ENCODE results near the gene STAG1.
"Not testable (repeated sequence)": the region's sequence is repeated elsewhere in the genome, so short reads cannot be mapped to it uniquely, and the experiment has no call there.

The STAG1 gene

DNA sequence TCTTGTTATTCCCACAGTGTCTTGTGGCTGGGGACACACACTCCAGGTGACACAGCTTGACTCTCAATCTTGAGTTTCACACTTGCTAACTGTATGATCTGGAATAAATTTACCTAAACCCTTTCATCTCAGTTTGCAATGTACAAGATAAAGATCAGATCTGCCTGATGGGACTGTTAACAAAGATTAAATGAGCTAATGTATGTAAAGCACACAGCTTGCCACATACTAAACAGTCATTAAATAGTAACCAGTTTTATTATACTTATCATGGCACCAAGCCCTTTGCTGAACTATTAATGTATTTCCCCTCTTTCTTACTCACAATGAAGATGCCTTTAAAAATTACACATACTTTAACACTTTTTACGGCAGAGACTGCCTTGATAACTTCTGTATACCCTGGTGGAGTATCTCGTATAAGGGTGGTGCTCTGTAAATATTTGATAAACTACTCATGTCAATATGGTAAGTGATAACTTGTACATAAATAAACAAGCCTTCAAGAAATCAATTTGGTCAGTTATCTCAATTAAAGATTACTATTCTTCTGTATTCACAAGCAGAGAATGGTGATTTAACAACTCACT lies 184.5 kb downstream of the STAG1 start:
- H3K36me3 Mint-ChIP-seq (ENCODE audit: insufficient read depth) = peaks cover 4% of the 10 kb centered on the region
- H3K4me1 Mint-ChIP-seq (ENCODE audit: low read depth in 2 of 2) = peaks cover 4 to 18% of the 10 kb centered on the region in 2 donors
- no peaks in the 10 kb centered on the region for H3K9me3 Mint-ChIP-seq
- DNase-seq (no peak), ATAC-seq (replicated peaks) (no peak)
- H3K27me3 Mint-ChIP-seq = no peaks in the 10 kb centered on the region
- no peak overlapping the region for H3K27ac Mint-ChIP-seq
- no peak overlapping the region for H3K4me3 Mint-ChIP-seq

DNA sequence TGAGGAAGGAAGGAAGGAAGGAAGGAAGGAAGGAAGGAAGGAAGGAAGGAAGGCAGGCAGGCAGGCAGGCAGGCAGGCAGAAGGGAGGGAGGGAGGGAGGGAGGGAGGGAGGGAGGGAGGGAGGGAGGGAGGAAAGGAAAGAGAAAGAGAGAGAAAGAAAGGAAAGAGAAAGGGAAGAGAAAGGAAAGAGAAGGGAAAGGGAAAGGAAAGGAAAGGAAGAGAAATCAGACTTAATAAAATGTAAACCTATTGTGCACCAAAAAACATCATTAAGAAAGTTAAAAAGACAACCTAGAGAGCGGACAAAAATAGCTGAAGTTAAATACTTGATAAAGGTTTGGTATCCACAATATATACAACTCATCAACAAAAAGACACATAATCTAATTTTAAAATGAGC lies 187.2 kb downstream of the STAG1 start:
- H3K27ac Mint-ChIP-seq = peak overlapping the region in 1 of 2 donors; percentile 30
- H3K4me3 Mint-ChIP-seq; ATAC-seq (replicated peaks); H3K27me3 Mint-ChIP-seq; H3K36me3 Mint-ChIP-seq (ENCODE audit: insufficient read depth); DNase-seq; H3K9me3 Mint-ChIP-seq: not testable (repeated sequence)
- peaks cover 4 to 20% of the 10 kb centered on the region in 2 donors for H3K4me1 Mint-ChIP-seq (ENCODE audit: low read depth in 2 of 2)

DNA sequence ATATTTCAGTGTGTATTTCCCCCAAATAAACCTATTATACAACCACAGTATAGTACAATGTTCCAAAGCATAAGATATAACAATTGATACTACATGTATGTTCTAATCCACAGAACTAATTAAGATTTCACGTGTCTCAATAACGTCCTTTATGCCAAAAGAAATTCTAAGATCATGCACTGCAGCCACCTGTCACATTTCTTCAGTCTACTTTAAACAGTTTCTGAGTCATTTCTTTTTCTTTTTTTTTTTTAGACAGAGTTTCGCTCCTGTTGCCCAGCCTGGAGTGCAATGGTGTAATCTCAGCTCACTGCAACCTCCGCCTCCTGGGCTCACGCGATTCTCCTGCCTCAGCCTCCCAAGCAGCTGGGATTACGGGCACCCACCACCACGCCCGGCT lies 190.2 kb downstream of the STAG1 start:
- H3K27me3 Mint-ChIP-seq = no peaks in the 10 kb centered on the region
- no peaks in the 10 kb centered on the region for H3K36me3 Mint-ChIP-seq (ENCODE audit: insufficient read depth)
- H3K9me3 Mint-ChIP-seq = no peaks in the 10 kb centered on the region
- no peak for ATAC-seq (replicated peaks)
- no peak overlapping the region for H3K4me3 Mint-ChIP-seq
- no peak overlapping the region for H3K27ac Mint-ChIP-seq
- DNase-seq = no peak
- H3K4me1 Mint-ChIP-seq (ENCODE audit: low read depth in 2 of 2) = peaks cover 4 to 29% of the 10 kb centered on the region in 2 donors

DNA sequence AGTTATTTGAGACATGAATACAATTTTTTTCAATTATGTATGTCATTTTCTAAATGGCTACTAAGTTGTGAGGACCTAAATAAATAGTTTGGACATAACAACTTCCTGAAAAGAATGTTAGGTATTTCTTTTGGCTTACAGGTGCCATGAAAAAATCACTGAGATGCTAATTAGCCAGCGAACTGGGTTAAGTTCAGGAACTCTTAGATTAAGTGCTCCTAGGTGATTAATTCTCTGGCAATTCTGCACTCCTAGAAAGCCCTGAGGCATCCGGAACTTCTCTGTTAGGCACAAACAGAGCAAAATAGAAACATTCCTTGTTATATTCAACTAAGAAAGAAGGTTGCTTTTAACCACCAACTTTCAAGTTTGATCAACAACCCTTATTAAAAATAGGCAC lies 192.3 kb downstream of the STAG1 start:
- no peak overlapping the region for H3K4me3 Mint-ChIP-seq
- H3K9me3 Mint-ChIP-seq = no peaks in the 10 kb centered on the region
- no peaks in the 10 kb centered on the region for H3K27me3 Mint-ChIP-seq
- H3K4me1 Mint-ChIP-seq (ENCODE audit: low read depth in 2 of 2) = peaks cover 0 to 18% of the 10 kb centered on the region in 2 donors
- no peaks in the 10 kb centered on the region for H3K36me3 Mint-ChIP-seq (ENCODE audit: insufficient read depth)
- DNase-seq (no peak), ATAC-seq (replicated peaks) (no peak)
- no peak overlapping the region for H3K27ac Mint-ChIP-seq

DNA sequence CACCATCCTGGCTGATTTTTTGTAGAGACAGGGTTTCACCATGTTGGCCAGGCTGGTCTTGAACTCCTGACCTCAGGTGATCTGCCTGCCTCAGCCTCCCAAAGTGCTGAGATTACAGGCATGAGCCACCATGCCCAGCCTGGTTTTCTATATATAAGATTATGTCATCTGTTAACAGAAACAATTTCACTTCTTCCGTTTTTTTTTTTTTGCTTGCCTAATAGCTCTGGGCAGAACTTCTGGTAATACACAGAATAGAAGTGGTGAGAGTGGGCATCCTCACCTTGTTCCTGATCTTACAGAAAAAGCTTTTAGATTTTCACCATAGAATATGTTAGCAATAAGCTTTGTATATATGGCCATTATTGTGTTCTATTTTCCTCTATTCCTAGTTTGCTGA lies 202.7 kb downstream of the STAG1 start:
- H3K4me1 Mint-ChIP-seq (ENCODE audit: low read depth in 2 of 2) = peaks cover 7 to 25% of the 10 kb centered on the region in 2 donors
- H3K9me3 Mint-ChIP-seq; H3K4me3 Mint-ChIP-seq; DNase-seq; H3K27me3 Mint-ChIP-seq; ATAC-seq (replicated peaks): not testable (repeated sequence)
- H3K36me3 Mint-ChIP-seq (ENCODE audit: insufficient read depth) = peaks cover 15% of the 10 kb centered on the region
- peak overlapping the region; percentile 44 to 79 for H3K27ac Mint-ChIP-seq

DNA sequence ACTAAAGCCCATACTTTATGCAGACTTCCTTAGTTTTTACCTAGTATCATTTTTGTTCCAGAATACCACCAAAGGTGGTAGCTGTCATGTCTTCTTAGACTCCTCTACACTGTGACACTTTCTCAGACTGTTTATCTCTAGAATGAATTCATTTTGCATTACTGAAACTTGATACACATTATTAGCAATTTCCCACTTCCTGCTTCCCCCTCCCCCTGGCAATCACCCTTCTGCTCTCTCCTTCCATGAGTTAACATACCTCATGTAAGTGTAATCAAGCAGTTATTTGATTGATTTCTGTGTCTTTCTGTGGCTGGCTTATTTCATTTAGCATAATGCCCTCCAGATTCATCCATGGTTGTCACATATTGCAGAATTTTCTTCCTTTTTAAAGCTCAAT lies 204.9 kb downstream of the STAG1 start:
- no peaks in the 10 kb centered on the region for H3K27me3 Mint-ChIP-seq
- H3K4me1 Mint-ChIP-seq (ENCODE audit: low read depth in 2 of 2) = peaks cover 9 to 22% of the 10 kb centered on the region in 2 donors
- peaks cover 15% of the 10 kb centered on the region for H3K36me3 Mint-ChIP-seq (ENCODE audit: insufficient read depth)
- H3K27ac Mint-ChIP-seq = peak overlapping the region; percentile 19 to 75
- ATAC-seq (replicated peaks) (no peak), DNase-seq (no peak)
- no peaks in the 10 kb centered on the region for H3K9me3 Mint-ChIP-seq
- H3K4me3 Mint-ChIP-seq = no peak overlapping the region

DNA sequence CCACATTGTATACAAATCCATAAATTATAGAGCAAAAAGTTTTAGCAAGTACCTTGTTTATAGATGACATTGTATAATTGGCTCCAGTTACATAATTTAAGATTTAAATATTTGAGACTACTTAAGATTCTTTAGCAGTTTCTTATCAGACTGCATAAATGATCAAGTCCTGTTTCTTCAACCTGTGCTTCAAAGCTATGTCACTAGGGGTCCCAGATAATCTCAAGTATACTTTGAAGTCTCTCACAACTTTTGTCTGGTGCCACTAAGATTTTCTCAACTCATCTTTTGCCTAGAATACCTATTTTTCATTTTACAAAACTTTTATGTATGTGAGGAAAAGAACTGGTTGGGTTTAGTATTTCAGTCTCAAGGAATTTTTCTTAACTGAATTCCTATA lies 205.5 kb downstream of the STAG1 start:
- Mint-ChIP-seq H3K27ac (peak overlapping the region in 1 of 2 donors; percentile 75), H3K4me3 (no peak overlapping the region), H3K36me3 (ENCODE audit: insufficient read depth) (peaks cover 14% of the 10 kb centered on the region), H3K9me3 (no peaks in the 10 kb centered on the region), H3K4me1 (ENCODE audit: low read depth in 2 of 2) (peaks cover 9 to 22% of the 10 kb centered on the region in 2 donors), H3K27me3 (no peaks in the 10 kb centered on the region)
- ATAC-seq (replicated peaks) (peak; percentile 68), DNase-seq (no peak)

DNA sequence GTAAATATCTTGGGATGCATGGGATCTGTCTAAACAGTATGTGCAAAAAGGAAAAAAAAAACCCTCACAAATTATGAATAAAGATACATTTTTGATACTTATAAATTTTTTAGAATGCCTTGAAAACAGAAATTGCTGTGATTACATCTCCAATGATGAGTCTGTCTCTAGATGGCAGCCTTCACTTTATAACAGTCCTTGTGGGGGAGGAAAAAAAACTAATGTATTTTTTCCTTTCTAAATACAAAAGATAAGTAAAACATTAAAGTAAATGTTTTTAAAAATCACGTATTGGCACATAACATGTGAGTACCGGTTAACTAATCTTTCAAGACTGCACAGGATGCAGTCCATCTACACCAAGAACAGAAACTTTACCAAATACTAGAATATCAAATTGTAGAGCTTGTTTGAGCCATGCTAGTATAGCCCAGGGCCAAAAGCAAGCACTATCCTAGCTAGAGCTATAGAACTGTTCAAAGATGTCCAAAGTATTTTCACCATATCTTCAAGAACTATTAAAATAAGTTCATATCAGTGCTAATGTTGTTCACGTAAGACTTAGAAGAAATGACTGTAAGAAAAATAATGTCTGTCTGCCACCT lies 206.4 kb downstream of the STAG1 start:
- Mint-ChIP-seq H3K4me1 (ENCODE audit: low read depth in 2 of 2) (peaks cover 8 to 18% of the 10 kb centered on the region in 2 donors), H3K27me3 (no peaks in the 10 kb centered on the region), H3K27ac (peak overlapping the region; percentile 49 to 75), H3K4me3 (no peak overlapping the region), H3K9me3 (no peaks in the 10 kb centered on the region), H3K36me3 (ENCODE audit: insufficient read depth) (peaks cover 7% of the 10 kb centered on the region)
- DNase-seq (no peak), ATAC-seq (replicated peaks) (no peak)

DNA sequence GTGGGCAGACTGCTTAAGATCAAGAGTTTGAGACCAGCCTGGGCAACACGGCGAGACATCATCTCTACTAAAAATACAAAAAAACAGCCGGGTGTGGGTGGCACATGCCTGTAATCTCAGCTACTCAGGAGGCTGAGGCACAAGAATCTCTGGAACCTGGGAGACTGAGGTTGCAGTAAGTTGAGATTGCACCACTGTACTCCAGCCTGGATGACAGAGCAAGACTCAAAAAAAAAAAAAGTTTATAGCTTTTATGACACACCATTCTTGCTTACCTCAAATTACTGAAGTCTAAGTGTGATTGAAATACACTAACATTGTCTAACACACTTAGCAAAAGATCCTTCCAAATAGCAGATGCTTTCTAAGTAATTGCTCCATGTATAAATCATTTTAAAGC lies 207.6 kb downstream of the STAG1 start:
- no peaks in the 10 kb centered on the region for H3K36me3 Mint-ChIP-seq (ENCODE audit: insufficient read depth)
- H3K4me3 Mint-ChIP-seq = no peak overlapping the region
- H3K4me1 Mint-ChIP-seq (ENCODE audit: low read depth in 2 of 2) = peaks cover 8 to 16% of the 10 kb centered on the region in 2 donors
- H3K9me3 Mint-ChIP-seq = no peaks in the 10 kb centered on the region
- no peaks in the 10 kb centered on the region for H3K27me3 Mint-ChIP-seq
- DNase-seq = no peak
- ATAC-seq (replicated peaks) = no peak
- peak overlapping the region; percentile 49 to 52 for H3K27ac Mint-ChIP-seq

DNA sequence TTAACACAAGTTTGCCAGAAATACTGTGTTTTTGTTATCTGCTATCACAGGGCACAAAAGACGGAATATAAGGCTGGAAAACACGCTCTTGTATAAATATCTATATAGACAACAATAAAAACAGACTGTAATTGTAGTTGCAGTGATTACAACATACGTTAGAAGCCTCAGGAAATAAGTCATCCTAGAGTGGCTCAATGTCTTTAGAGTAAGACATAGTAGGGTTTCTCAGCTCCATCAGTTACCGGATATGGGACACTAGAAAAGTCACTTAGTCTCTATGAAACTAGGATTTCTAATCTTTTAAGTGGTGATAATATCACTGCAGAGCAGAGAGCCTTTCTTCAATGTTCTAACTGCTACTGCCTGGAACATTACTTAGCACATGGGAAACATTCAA lies 208.8 kb downstream of the STAG1 start:
- H3K27ac Mint-ChIP-seq = peak overlapping the region in 1 of 2 donors; percentile 52
- no peak overlapping the region for H3K4me3 Mint-ChIP-seq
- no peaks in the 10 kb centered on the region for H3K36me3 Mint-ChIP-seq (ENCODE audit: insufficient read depth)
- H3K9me3 Mint-ChIP-seq = no peaks in the 10 kb centered on the region
- DNase-seq (no peak), ATAC-seq (replicated peaks) (no peak)
- H3K27me3 Mint-ChIP-seq = no peaks in the 10 kb centered on the region
- peaks cover 8 to 16% of the 10 kb centered on the region in 2 donors for H3K4me1 Mint-ChIP-seq (ENCODE audit: low read depth in 2 of 2)

DNA sequence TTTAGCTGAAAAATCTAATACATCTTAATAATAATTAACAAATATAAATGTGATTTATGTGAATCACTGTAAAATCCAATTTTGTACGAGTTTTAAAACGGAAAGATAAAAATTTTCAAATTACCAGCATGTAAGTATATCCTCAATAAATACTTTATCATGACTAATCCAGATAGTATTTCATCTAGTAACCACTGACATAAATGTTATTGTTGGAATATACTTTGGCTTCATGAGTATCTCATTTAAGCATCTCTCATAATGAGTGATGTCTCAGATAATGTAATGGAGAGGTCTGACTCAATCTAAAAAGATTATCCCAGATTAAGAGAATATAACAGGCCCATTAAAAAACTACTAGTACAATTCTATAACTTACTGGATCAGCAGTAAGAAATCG lies 216.3 kb downstream of the STAG1 start:
- no peak overlapping the region for H3K27ac Mint-ChIP-seq
- no peaks in the 10 kb centered on the region for H3K27me3 Mint-ChIP-seq
- H3K4me1 Mint-ChIP-seq (ENCODE audit: low read depth in 2 of 2) = peaks cover 1 to 11% of the 10 kb centered on the region in 2 donors
- H3K9me3 Mint-ChIP-seq = no peaks in the 10 kb centered on the region
- DNase-seq (no peak), ATAC-seq (replicated peaks) (no peak)
- H3K4me3 Mint-ChIP-seq = no peak overlapping the region
- H3K36me3 Mint-ChIP-seq (ENCODE audit: insufficient read depth) = no peaks in the 10 kb centered on the region

DNA sequence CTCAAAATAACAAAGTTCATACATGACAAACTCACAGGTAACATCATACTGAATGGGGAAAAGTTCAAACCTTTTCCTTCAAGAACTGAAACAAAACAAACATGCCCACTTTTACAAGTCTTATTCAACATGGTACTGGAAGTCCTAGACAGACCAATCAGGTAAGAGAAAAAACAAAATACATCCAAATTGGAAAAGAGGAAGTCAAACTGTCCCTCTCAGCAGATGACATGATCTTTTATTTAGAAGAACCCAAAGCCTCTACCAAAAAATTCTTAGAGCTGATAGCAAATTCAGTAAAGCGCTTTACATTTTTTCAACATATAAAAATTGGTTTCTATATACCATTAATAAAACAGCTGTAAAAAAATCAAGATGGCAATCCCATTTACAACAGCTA lies 219.4 kb downstream of the STAG1 start:
- Mint-ChIP-seq H3K27ac (no peak overlapping the region), H3K9me3 (no peaks in the 10 kb centered on the region), H3K4me3 (no peak overlapping the region), H3K4me1 (ENCODE audit: low read depth in 2 of 2) (peaks cover 5 to 28% of the 10 kb centered on the region in 2 donors), H3K27me3 (no peaks in the 10 kb centered on the region), H3K36me3 (ENCODE audit: insufficient read depth) (no peaks in the 10 kb centered on the region)
- ATAC-seq (replicated peaks) (no peak), DNase-seq (no peak)

DNA sequence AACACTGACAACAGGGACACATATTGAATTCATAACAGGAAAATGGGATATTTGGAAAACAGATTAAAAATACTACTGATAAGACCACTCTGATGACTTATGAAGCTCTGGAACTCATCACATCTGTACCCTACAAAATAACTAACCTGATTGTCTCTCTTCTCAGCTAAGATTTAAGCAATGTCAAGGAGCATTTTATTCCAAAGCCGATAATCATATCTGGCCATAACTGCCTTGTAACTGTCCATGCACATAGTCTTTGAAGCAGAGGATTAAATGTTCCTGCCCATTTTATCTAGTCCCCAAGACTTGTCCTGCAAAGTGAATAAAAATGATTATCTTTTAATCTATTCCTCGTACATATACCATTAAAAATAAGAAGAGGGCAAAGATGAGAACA lies 234.1 kb downstream of the STAG1 start:
- H3K4me1 Mint-ChIP-seq (ENCODE audit: low read depth in 2 of 2) = peaks cover 0 to 2% of the 10 kb centered on the region in 2 donors
- H3K4me3 Mint-ChIP-seq = no peak overlapping the region
- ATAC-seq (replicated peaks) (no peak), DNase-seq (no peak)
- H3K9me3 Mint-ChIP-seq = no peaks in the 10 kb centered on the region
- no peak overlapping the region for H3K27ac Mint-ChIP-seq
- H3K36me3 Mint-ChIP-seq (ENCODE audit: insufficient read depth) = peaks cover 4% of the 10 kb centered on the region
- H3K27me3 Mint-ChIP-seq = no peaks in the 10 kb centered on the region

DNA sequence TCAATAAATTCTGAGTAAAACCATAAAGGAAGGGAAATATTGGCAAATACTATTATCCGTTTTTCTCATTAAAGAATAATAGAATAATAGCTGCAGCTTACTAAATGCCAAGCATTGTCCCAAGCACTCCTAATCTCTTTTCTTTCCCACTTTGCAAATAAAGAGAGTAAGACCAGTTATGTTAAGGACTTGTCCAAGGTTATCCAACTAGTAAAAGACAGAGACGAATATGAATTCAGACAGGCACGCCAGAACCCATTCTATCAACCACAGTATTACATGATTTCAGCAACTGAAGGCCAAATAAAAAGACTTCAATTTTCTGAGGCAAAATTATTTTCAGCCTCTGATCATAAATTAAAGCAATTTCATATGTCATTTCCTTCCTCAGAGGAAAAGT lies 235.5 kb downstream of the STAG1 start:
- Mint-ChIP-seq H3K4me1 (ENCODE audit: low read depth in 2 of 2) (peaks cover 2 to 6% of the 10 kb centered on the region in 2 donors), H3K36me3 (ENCODE audit: insufficient read depth) (peaks cover 6% of the 10 kb centered on the region), H3K4me3 (no peak overlapping the region), H3K9me3 (no peaks in the 10 kb centered on the region), H3K27ac (no peak overlapping the region), H3K27me3 (no peaks in the 10 kb centered on the region)
- no peak for DNase-seq
- ATAC-seq (replicated peaks) = no peak
